Fibroblast of pulmonary artery (primary cell): ENCODE measurements around the gene NUCKS1.

ENCODE experiments used
- DNase-seq: peaks from one replicate; pipeline ENCODE4 v3.0.0-alpha.2; 2010; ENCODE audit warnings: low read depth
- H3K4me3 ChIP-seq: replicated peaks from 2 replicates; pipeline ENCODE4 v1.5.1; 2011; ENCODE audit warnings: low read depth, mild to moderate bottlenecking, control low read depth, low read length, moderate library complexity
- CTCF ChIP-seq: IDR thresholded peaks from 2 replicates; pipeline ENCODE4 v1.5.1; 2011; ENCODE audit warnings: mild to moderate bottlenecking, control low read depth, low read length, inconsistent platforms; ENCODE audit errors: missing control alignments

Gene NUCKS1

DNA sequence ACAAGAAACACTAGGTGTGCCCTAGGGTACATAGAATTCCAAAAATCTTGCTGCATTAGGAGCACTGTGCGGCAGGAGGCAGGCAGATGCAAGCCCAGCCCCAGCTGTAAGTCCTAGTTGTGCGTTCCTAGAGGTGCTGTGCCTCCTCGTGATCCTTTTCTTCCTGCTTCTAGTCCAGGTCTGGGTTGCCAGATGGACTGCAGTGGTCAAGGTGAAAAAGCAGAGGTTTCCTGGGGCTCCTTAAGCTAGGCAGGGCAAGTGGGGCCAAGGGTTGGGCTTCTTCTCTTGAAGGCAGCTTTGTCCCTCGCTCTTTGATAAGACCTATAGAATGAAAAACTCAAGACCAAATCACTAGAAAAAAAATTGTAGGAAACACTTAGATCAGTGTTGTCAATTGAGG, 48.1 kb downstream of the NUCKS1 start:
- no peak for DNase-seq
- no peak overlapping the region for H3K4me3 ChIP-seq
- no peak for TF ChIP-seq CTCF

- no peak for DNase-seq
- no peak overlapping the region for H3K4me3 ChIP-seq
- TF ChIP-seq CTCF: no peak
These were observed 48.6 kb downstream of the NUCKS1 start for GRCh38 chr1:205701420-205701819.

- no peak for TF ChIP-seq CTCF
- peak; percentile 56 for DNase-seq
- H3K4me3 ChIP-seq: no peak overlapping the region
These were observed 49.0 kb downstream of the NUCKS1 start for GRCh38 chr1:205700865-205701401.

DNA sequence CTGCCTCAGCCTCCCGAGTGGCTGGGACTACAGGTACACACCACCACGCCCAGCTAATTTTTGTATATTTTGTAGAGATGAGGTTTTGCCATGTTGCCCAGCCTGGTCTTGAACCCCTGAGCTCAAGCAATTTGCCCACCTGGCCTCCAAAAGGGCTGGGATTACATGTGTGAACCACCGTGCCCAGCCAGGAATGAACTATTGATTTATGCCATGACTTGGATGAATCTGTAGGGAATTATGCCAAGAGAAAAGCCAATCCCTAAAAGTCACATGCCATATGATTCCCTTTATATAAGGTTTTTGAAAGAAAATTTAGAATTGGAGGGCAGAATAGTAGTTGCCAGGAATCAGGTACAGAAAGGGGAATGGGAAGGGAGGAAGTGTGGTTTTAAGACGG, 50.6 kb downstream of the NUCKS1 start:
- no peak overlapping the region for H3K4me3 ChIP-seq
- TF ChIP-seq CTCF: no peak
- no peak for DNase-seq

- H3K4me3 ChIP-seq: no peak overlapping the region
- DNase-seq: no peak
- no peak for TF ChIP-seq CTCF
These were observed 51.1 kb downstream of the NUCKS1 start for GRCh38 chr1:205698921-205699320.

DNA sequence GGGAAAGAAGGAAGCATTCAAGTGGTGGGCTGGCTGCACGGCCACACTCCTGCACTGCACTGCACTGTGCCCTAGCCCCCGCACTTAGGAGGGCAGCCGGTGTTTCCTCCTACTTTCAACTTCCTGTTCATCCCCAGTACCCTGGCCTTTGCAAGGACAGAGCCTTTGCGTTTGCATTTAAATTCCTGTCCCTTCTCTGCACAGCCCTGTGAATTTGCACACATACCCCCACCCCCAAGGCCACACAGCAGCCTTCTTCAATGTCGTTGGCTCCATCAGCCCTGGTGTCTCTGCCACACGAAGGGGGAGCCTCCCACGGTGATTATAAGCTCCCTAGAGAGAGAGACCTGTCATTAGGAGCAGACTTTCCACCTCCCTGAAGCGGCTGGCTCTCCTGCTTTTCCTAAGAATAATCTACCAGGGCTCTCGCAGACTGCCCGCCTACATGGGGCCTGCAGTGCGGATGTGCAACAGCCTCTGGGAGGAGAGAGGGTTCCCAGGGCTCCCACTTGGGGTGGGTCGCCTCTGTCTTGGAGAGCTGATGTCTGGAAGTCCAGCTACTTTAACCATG, 56.5 kb downstream of the NUCKS1 start:
- DNase-seq: no peak
- H3K4me3 ChIP-seq: no peak overlapping the region
- no peak for TF ChIP-seq CTCF

- no peak overlapping the region for H3K4me3 ChIP-seq
- no peak for TF ChIP-seq CTCF
- DNase-seq: no peak
These were observed 57.6 kb downstream of the NUCKS1 start for GRCh38 chr1:205692423-205692822.
